ENCODE measurements around the gene NKD1.

DNA sequence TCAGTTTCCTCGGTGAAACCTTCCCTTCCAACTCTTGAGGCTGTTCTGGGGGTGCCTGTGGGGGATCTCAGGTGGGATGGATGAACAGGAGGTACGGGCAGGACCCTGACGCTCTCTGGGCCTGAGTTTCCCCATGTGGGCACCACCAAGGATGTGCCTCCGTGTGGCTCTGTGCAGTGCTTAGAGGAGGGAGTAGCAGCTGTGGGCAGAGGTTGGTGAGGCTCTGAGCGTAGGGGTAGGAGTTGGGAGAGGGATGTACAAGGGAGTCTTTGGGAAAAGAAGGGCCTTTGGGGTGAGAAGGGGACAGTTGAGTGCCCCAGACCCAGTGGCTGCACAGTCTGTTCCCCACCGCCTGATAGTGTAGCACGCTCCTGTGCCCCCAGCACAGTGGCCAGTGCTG, 73.8 kb downstream of the NKD1 start:
- TF ChIP-seq, protein P1, sequence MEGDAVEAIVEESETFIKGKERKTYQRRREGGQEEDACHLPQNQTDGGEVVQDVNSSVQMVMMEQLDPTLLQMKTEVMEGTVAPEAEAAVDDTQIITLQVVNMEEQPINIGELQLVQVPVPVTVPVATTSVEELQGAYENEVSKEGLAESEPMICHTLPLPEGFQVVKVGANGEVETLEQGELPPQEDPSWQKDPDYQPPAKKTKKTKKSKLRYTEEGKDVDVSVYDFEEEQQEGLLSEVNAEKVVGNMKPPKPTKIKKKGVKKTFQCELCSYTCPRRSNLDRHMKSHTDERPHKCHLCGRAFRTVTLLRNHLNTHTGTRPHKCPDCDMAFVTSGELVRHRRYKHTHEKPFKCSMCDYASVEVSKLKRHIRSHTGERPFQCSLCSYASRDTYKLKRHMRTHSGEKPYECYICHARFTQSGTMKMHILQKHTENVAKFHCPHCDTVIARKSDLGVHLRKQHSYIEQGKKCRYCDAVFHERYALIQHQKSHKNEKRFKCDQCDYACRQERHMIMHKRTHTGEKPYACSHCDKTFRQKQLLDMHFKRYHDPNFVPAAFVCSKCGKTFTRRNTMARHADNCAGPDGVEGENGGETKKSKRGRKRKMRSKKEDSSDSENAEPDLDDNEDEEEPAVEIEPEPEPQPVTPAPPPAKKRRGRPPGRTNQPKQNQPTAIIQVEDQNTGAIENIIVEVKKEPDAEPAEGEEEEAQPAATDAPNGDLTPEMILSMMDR (IDR thresholded peaks at IDR 0.05): no peak
- TF ChIP-seq POLR2A (IDR thresholded peaks at IDR 0.05): no peak
